Esophagus squamous epithelium (tissue), 5 donors: Measurements from ENCODE around the gene TAB2. TPM values are rescaled to one million over a fixed set of nuclear protein-coding genes. Genes with fewer than 3 reads are reported as not detected.
"Not testable (repeated sequence)": the region's sequence is repeated elsewhere in the genome, so short reads cannot be mapped to it uniquely, and the experiment has no call there.

Experiments used
- DNase-seq: peaks from one replicate; lab custom pipeline; 2025; lab: John Stamatoyannopoulos, UW
- H3K27ac ChIP-seq, 4 donors: fragments of 200-600 bp; sonication (generic); one replicate each; pipeline ENCODE4 v1.5.1; 2016 to 2019; ENCODE audit warnings: mild to moderate bottlenecking in 1 of 4
- H3K27me3 ChIP-seq, 4 donors: fragments of 200-600 bp; sonication (generic); 1 replicate in 3 of 4; 2 replicates in 1 of 4; pipeline versions ENCODE4 v1.5.1 to v1.6.0; 2017 to 2021; ENCODE audit warnings: antibody characterized with exemption in 1 of 4
- H3K36me3 ChIP-seq, 3 donors: fragments of 200-600 bp; sonication (generic); one replicate each; pipeline ENCODE4 v1.5.1; 2016 to 2019
- H3K4me1 ChIP-seq, 3 donors: fragments of 200-600 bp; sonication (generic); one replicate each; pipeline ENCODE4 v1.5.1; 2017 to 2019
- H3K4me3 ChIP-seq, 4 donors: fragments of 200-600 bp; sonication (generic); 1 replicate in 3 of 4; 2 replicates in 1 of 4; pipeline ENCODE4 v1.5.1; 2016 to 2019; ENCODE audit warnings: mild to moderate bottlenecking in 2 of 4, moderate library complexity in 1 of 4
- H3K9me3 ChIP-seq, 3 donors: fragments of 200-600 bp; sonication (generic); one replicate each; pipeline ENCODE4 v1.5.1; 2016 to 2019
- POLR2A ChIP-seq, 4 donors: fragments of 450-650 bp; IDR thresholded peaks; one replicate each; pipeline ENCODE4 v1.6.1; 2017; ENCODE audit warnings: antibody characterized with exemption in 4 of 4, mild to moderate bottlenecking in 4 of 4, moderate library complexity in 3 of 4
- WGBS, 2 donors: methylation state at CpG; one replicate each; pipeline ENCODE4 v1.1.5; 2018; 5-methylcytosine and 5-hydroxymethylcytosine counted together
- intact Hi-C: fragments of 100-400 bp; cut with DNase I; formaldehyde crosslinking; loops from one replicate; pipeline ENCODE4 v1.15.0; 2022
- total RNA-seq, 4 donors: library from RNA; depleted of rRNA; stranded (reverse); fragments of >200 nt; gene quantifications; one replicate each; pipeline ENCODE4 v1.1.0, GENCODE V29; 2016
- TF ChIP-seq, protein P1 (sequence below), 6 experiments: fragments of 450-650 bp in 4 of 6; fragments of 200-600 bp in 2 of 6; sonication (generic) in 2 of 6; IDR thresholded peaks; one replicate each; pipeline ENCODE4 v1.5.1; 2016 to 2019; ENCODE audit warnings: antibody characterized with exemption in 6 of 6, mild to moderate bottlenecking in 4 of 6, moderate library complexity in 4 of 6
- donor health status: DM: yes; HTN: yes; CAD: no.

TAB2 gene
- total RNA-seq, 4 donors from 2014 or later = 27.6 to 47.1 (median 31.0) TPM

DNA sequence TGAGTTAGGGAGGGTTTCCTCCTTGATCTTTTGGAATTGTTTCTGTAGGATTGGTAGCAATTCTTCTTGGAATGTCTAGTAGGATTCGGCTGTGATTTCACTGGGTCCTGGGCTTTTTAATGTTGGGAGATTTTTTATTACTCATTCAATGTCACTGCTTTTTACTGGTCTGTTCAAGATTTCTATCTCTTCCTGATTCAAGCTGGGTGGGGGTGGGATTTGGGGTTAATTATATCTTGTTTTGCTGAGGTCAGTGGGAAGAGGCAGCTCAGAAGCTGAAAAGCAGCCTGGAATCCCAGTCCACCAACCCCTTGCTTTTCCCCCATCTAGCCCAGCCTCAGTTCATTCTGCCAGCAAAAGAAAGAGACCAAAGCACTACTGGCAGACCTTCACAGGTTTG, 122.1 kb downstream of the TAB2 start:
- intact Hi-C loops = loop anchor here (10.0 kb wide), 1 partner anchor 75 kb away; no protein-coding TSS in a partner anchor
- 89 to 100% methylated on average over 1 of the region's 1 CpG for WGBS, 2 donors

DNA sequence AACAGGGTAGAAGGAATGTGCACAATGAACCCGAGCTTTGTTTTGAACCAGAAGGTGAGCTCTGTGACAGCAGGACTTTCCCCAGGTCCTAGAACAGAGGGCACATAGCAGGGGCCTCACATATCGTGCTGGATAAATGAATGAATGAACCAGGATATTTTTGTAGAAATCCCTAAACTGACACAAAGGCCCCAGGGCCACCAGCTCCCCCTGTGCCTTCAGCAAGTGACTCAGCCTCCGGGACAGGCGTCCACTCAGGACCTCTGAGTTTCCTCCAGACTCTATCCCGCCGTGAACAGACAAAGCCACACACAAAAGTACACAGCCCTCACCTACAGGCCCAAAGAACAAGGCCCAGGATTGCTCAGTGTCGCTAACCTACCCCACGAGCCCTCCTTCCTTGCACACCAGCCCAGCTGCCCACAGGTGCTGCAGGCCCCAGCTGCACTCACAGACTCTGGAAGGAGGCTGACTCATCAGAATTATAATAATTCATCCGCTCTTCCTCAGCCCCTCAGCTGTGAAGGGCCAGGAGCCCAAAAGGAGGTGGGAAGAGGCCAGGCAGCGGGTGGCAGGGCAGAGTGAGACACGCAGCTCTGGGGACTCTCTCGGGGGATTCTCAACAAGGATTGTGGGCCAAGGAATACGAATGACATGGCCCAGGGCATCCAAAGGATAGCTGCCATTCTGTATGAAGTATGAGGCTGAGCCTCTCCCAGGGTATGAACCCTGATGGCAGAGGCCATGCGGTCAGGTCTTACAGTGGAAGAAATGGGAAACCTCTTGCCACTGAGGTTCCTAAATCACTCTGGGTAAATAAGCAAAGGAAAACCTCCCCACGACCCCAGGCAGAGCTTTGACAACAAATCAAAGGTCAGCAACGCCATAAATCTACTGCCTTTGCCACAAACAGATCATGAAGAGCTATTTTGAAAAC, 123.5 kb downstream of the TAB2 start:
- peaks cover 0 to 4% (median 0%) of the 10 kb centered on the region in 3 donors for H3K4me1 ChIP-seq
- no peaks in the 10 kb centered on the region for H3K36me3 ChIP-seq
- 70 to 81% methylated on average over 11 to 16 of the region's 16 CpGs for WGBS, 2 donors
- intact Hi-C loops = no loop called here
- H3K27ac ChIP-seq = no peak overlapping the region
- H3K4me3 ChIP-seq = no peak overlapping the region
- no peak for DNase-seq
- no peaks in the 10 kb centered on the region for H3K9me3 ChIP-seq
- H3K27me3 ChIP-seq = peaks cover 0 to 49% (median 0%) of the 10 kb centered on the region in 4 donors
- TF ChIP-seq, protein P1, sequence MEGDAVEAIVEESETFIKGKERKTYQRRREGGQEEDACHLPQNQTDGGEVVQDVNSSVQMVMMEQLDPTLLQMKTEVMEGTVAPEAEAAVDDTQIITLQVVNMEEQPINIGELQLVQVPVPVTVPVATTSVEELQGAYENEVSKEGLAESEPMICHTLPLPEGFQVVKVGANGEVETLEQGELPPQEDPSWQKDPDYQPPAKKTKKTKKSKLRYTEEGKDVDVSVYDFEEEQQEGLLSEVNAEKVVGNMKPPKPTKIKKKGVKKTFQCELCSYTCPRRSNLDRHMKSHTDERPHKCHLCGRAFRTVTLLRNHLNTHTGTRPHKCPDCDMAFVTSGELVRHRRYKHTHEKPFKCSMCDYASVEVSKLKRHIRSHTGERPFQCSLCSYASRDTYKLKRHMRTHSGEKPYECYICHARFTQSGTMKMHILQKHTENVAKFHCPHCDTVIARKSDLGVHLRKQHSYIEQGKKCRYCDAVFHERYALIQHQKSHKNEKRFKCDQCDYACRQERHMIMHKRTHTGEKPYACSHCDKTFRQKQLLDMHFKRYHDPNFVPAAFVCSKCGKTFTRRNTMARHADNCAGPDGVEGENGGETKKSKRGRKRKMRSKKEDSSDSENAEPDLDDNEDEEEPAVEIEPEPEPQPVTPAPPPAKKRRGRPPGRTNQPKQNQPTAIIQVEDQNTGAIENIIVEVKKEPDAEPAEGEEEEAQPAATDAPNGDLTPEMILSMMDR (IDR thresholded peaks at IDR 0.05) = no peak
- TF ChIP-seq POLR2A (IDR thresholded peaks at IDR 0.05) = no peak

More for the DNA sequence above, 122.1 kb downstream of the TAB2 start:
- Histone ChIP-seq H3K4me1 (peaks cover 0 to 4% (median 0%) of the 10 kb centered on the region in 3 donors), H3K27me3 (peaks cover 0 to 38% (median 0%) of the 10 kb centered on the region in 4 donors), H3K4me3 (no peak overlapping the region), H3K36me3 (no peaks in the 10 kb centered on the region), H3K9me3 (no peaks in the 10 kb centered on the region), H3K27ac (no peak overlapping the region)
- TF ChIP-seq, protein P1 (IDR thresholded peaks at IDR 0.05) = no peak
- TF ChIP-seq POLR2A (IDR thresholded peaks at IDR 0.05) = no peak
- no peak for DNase-seq

GRCh38 chr6:149441740-149442139, 124.2 kb downstream of the TAB2 start:
- H3K36me3 ChIP-seq = no peaks in the 10 kb centered on the region
- DNase-seq = no peak
- WGBS, 2 donors = 55 to 83% methylated on average over 4 of the region's 9 CpGs
- intact Hi-C loops = no loop called here
- no peaks in the 10 kb centered on the region for H3K9me3 ChIP-seq
- H3K27ac ChIP-seq = no peak overlapping the region
- TF ChIP-seq, protein P1 (IDR thresholded peaks at IDR 0.05) = no peak
- no peak for TF ChIP-seq POLR2A (IDR thresholded peaks at IDR 0.05)
- H3K27me3 ChIP-seq = peaks cover 0 to 47% (median 0%) of the 10 kb centered on the region in 4 donors
- no peak overlapping the region for H3K4me3 ChIP-seq
- H3K4me1 ChIP-seq = peaks cover 0 to 4% (median 0%) of the 10 kb centered on the region in 3 donors

- no peak for DNase-seq
- H3K36me3 ChIP-seq = no peaks in the 10 kb centered on the region
- H3K27ac ChIP-seq = no peak overlapping the region
- H3K9me3 ChIP-seq = no peaks in the 10 kb centered on the region
- WGBS, 2 donors = 56 to 63% methylated on average over 8 of the region's 8 CpGs
- H3K4me1 ChIP-seq = peaks cover 0 to 4% (median 0%) of the 10 kb centered on the region in 3 donors
- intact Hi-C loops = no loop called here
- H3K27me3 ChIP-seq = peaks cover 0 to 62% (median 0%) of the 10 kb centered on the region in 4 donors
- TF ChIP-seq, protein P1 (IDR thresholded peaks at IDR 0.05) = no peak
- no peak for TF ChIP-seq POLR2A (IDR thresholded peaks at IDR 0.05)
- no peak overlapping the region for H3K4me3 ChIP-seq
Observed at GRCh38 chr6:149443411-149444181, 126.1 kb downstream of the TAB2 start.

DNA sequence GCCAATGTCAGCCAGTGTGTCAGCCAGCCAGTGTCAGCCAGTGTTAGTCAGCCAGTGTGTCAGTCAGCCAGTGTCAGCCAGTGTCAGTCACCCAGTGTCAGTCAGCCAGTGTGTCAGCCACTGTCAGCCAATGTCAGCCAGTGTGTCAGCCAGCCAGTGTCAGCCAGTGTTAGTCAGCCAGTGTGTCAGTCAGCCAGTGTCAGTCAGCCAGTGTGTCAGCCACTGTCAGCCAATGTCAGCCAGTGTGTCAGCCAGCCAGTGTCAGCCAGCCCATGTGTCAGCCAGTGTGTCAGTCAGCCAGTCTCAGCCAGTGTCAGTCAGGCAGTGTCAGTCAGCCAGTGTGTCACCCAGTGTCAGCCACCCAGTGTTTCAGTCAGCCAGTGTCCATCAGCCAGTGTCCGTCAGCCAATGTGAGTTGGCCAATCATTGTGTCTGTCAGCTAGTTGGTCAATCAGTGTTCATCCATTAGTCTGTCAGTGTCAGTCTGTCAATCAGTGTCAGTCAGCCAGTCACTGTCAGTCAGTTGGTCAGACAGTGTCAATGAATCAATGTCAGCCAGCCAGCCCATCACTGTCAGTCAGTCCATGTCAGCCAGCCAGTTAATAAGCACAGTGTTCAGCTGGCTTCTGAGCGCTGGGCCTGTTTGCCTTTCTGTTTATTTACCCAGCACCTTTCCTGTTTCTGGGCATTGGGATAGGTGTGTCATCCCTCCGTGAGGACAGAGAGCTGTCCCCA, 127.0 kb downstream of the TAB2 start:
- H3K36me3 ChIP-seq, H3K4me3 ChIP-seq, H3K27ac ChIP-seq, H3K9me3 ChIP-seq, DNase-seq, H3K4me1 ChIP-seq, intact Hi-C loops: not testable (repeated sequence)
- 60 to 100% methylated on average over 2 of the region's 3 CpGs for WGBS, 2 donors
- peaks cover 0 to 71% (median 0%) of the 10 kb centered on the region in 4 donors for H3K27me3 ChIP-seq
